ENCODE measurements around the gene DMRTA1.
"Not testable (repeated sequence)": the region's sequence is repeated elsewhere in the genome, so short reads cannot be mapped to it uniquely, and the experiment has no call there.

DMRTA1 gene

DNA sequence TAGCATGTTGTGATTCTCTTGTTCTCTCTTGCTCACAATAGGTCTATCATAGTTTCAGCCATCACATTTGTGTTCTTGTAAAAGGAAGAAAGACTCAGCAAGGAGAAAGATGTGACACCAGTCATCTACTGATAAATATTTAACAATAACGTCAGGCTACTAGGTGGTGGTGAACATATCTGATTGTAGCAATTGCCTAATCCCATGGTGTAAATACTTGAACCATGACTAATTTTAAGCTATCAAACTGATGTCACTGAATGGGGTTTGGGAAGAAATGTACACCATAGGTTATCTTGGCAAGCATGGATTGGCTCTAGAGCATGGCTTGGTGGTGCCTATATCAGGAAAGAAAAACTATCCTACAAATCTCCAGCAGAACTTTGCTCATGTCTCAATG, 16.6 kb downstream of the DMRTA1 start:
- no peak for DNase-seq (ENCODE audit: low spot score)

DNA sequence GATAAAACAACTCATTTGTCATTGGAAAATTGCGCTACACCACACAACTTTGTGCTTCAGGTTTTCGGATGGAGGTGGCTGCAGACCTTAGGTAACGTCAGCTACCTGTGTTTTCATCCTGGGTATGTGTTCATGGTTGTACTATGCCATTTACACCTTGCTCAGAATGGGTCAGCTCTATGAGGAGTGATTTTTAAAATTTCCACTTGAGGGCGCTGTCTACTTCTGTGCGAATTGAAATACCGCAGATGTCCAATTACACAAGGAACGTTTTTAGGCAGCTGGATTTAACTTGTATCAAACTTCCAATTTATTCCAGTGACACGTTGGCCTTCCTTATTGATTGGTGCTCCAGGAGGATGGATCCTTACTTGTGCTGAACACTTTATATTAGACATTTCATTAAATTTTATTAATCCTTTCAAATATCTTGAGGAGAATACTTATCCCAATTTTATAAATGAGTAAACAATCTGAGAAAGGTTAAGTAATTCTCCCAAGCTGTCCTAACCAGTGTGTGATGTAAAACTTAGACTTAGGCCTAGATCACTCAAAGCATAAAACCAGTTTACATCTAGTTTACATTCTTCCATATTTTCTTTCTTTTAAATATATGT, 23.4 kb downstream of the DMRTA1 start:
- peak; percentile 31 for DNase-seq (ENCODE audit: low spot score)

DNA sequence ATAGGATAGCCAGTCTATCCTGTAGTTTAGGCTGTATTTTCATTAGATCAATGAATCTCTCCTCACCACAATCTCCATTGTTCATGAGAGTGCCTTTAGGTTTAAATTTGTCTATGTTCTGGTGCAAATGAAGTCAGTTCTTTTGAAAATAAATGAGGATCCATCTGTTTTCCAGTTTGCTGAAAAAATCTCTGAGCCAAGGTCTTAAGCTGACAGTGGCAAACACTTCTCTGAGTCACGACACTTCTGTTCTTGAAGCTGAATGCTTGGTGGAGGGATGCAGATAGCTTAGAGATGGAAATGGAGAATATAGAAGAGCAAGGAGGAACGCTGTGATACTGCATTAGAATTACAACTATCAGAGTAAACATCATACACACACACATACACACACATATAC, 34.9 kb downstream of the DMRTA1 start:
- no peak for DNase-seq (ENCODE audit: low spot score)

DNA sequence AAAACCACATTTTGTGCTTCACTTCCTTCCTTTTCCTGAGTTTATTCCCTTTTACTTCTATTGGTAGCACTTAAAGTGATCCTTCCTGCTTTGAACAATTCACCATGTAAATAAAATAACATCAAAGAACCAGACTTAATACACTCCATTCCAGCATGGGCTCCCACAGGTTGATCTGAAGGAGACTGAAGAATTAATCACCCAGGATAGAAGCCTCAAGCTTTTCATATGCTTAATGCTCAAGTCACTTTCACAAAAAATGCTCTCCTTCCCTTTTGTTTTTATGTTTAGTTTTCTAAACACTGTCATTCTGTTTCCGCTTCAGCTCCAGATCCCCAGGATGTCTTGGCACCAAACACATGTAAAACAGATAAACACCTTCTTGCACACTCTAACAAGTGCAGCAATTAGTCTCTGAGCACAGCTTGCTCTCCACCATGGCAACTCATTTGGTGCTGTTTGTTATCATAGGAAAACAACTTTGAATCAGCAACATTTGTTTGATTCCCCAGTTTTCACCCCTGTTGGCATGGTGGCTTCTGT, 37.0 kb downstream of the DMRTA1 start:
- no peak for DNase-seq (ENCODE audit: low spot score)

DNA sequence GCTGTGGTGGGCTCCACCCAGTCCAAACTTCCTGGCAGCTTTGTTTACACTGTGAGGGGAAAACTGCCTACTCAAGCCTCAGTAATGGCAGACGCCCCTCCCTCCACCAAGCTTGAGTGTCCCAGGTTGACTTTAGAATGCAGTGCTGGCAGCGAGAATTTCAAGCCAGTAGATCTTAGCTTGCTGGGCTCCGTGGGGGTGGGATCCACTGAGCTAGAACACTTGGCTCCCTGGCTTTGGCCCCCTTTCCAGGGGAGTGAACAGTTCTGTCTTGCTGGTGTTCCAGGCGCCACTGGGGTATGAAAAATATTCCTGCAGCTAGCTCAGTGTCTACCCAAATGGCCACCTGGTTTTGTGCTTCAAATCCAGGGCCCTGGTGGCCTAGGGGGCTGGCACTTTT, 49.6 kb downstream of the DMRTA1 start:
- DNase-seq (ENCODE audit: low spot score) = not testable (repeated sequence)
